Endodermal cell (in vitro differentiated cells): ENCODE measurements around the gene LRP1. TPM values are rescaled to one million over a fixed set of nuclear protein-coding genes. Genes with fewer than 3 reads are reported as not detected.

ENCODE experiments used
- DNase-seq: peaks from one replicate; pipeline ENCODE4 v3.0.0-alpha.2; 2017
- H3K27ac ChIP-seq: 2 replicates; pipeline ENCODE4 v1.5.1; 2013; ENCODE audit warnings: mild to moderate bottlenecking, low read depth, low read length, moderate library complexity
- H3K27me3 ChIP-seq: 2 replicates; pipeline ENCODE4 v1.6.1; 2013; ENCODE audit warnings: mild to moderate bottlenecking, low read length, moderate library complexity; ENCODE audit not compliant: insufficient read depth, control insufficient read depth, poor library complexity, severe bottlenecking
- H3K36me3 ChIP-seq: 2 replicates; pipeline ENCODE4 v1.7.0; 2013; ENCODE audit warnings: mild to moderate bottlenecking, low read length, moderate library complexity; ENCODE audit not compliant: control insufficient read depth, insufficient read depth
- H3K4me1 ChIP-seq: one replicate; pipeline ENCODE4 v1.7.0; 2013; ENCODE audit warnings: low read length; ENCODE audit not compliant: control insufficient read depth, insufficient read depth
- H3K4me3 ChIP-seq: 2 replicates; pipeline ENCODE4 v1.5.1; 2013; ENCODE audit warnings: mild to moderate bottlenecking, low read length, moderate library complexity
- H3K9ac ChIP-seq: 2 replicates; pipeline ENCODE4 v1.6.1; 2013; ENCODE audit warnings: mild to moderate bottlenecking, low read length, moderate library complexity; ENCODE audit not compliant: poor library complexity, severe bottlenecking; ENCODE audit errors: extremely low read depth
- H3K9me3 ChIP-seq: 2 replicates; pipeline ENCODE4 v1.6.1; 2013; ENCODE audit warnings: mild to moderate bottlenecking, low read length, moderate library complexity; ENCODE audit not compliant: control insufficient read depth
- H3K27ac Mint-ChIP-seq: 2 replicates; pipeline ENCODE4 v1.8.0; 2020; ENCODE audit warnings: mixed read lengths
- H3K27me3 Mint-ChIP-seq: 2 replicates; pipeline ENCODE4 v1.8.0; 2021; ENCODE audit warnings: mild to moderate bottlenecking, mixed read lengths; ENCODE audit not compliant: insufficient read depth
- H3K36me3 Mint-ChIP-seq: 2 replicates; pipeline ENCODE4 v1.8.0; 2020; ENCODE audit warnings: low read depth, mixed read lengths
- H3K4me1 Mint-ChIP-seq: 2 replicates; pipeline ENCODE4 v1.8.0; 2020; ENCODE audit warnings: mixed read lengths
- H3K4me3 Mint-ChIP-seq: 2 replicates; pipeline ENCODE4 v1.8.0; 2020; ENCODE audit warnings: mild to moderate bottlenecking, moderate library complexity, mixed read lengths
- H3K9me3 Mint-ChIP-seq: 2 replicates; pipeline ENCODE4 v1.8.0; 2020; ENCODE audit warnings: mild to moderate bottlenecking, mixed read lengths
- WGBS, 2 experiments: methylation state at CpG; one replicate each; pipeline versions ENCODE4 v1.1.5 to v1.1.7; 2013; ENCODE audit warnings: missing lambda C conversion rate in 2 of 2, mixed read lengths in 1 of 2; ENCODE audit not compliant: insufficient coverage in 1 of 2, insufficient read length in 1 of 2; 5-methylcytosine and 5-hydroxymethylcytosine counted together
- total RNA-seq, 2 donors: library from RNA; stranded (reverse); fragmentation: NEBNext Ultra II Directional in 1 of 2; extraction: Animal tissue kit (Norgen Biotek cat#: 25700) in 1 of 2; gene quantifications; 2 replicates in 1 of 2; 3 replicates in 1 of 2; pipeline ENCODE4 v1.2.1, GENCODE V29; 2021
- TF ChIP-seq, protein P1 (sequence below): fragments of 200-600 bp; sonication (generic); conservative IDR thresholded peaks from 2 replicates; pipeline ENCODE4 v1.5.0; 2021; ENCODE audit warnings: antibody characterized with exemption, mild to moderate bottlenecking

The LRP1 gene
- total RNA-seq, 2 donors from 2014 or later: 74.5 to 87.7 TPM

DNA sequence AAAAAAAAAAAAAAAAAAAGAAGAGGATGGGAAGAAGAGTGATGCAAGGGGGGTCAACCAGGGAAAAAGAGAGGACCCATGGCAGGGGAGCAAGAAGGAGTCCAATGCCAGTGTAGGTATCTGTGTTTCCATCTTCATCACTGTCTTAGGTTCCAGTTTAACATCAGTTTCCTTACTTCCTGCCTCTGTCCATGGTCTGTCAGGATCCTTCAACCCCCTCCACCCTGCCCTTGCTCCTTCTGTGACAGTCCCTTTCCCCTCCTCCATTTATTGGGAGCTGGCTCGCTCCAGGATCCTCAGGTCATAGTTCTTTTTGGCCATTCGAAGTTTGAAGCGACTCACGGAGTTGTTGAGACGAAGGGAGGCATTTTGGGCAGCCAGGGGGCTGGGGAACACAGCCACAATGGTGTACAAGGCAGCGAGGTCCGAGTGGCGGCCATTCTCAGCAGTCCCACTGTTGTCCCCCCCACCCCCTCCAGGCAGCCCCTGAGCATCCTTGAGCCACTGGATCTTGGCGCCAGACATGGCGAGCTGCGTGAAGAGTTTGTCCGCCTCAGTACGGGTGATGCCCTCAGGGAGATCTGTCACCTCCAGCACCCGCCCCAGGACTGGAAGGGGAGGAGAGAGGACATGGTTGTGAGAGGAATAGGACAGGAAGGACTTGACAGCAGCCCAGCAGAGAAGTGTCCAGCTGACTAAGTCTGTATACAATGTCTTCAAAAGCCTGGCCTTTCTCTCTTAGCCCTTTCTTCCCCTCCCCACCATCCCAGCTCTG lies 126.4 kb downstream of the LRP1 start:
- peaks cover 43% of the 10 kb centered on the region for H3K36me3 ChIP-seq
- DNase-seq: no peak
- H3K9ac ChIP-seq: no peak overlapping the region
- H3K9me3 ChIP-seq: no peaks in the 10 kb centered on the region
- WGBS, 2 experiments: 98 to 99% methylated on average over 10 to 14 of the region's 14 CpGs
- Mint-ChIP-seq H3K4me3 (no peak overlapping the region), H3K27me3 (no peaks in the 10 kb centered on the region), H3K4me1 (no peaks in the 10 kb centered on the region), H3K9me3 (no peaks in the 10 kb centered on the region), H3K36me3 (peaks cover 38% of the 10 kb centered on the region), H3K27ac (no peak overlapping the region)
- H3K27me3 ChIP-seq: no peaks in the 10 kb centered on the region
- H3K4me3 ChIP-seq: no peak overlapping the region
- TF ChIP-seq, protein P1, sequence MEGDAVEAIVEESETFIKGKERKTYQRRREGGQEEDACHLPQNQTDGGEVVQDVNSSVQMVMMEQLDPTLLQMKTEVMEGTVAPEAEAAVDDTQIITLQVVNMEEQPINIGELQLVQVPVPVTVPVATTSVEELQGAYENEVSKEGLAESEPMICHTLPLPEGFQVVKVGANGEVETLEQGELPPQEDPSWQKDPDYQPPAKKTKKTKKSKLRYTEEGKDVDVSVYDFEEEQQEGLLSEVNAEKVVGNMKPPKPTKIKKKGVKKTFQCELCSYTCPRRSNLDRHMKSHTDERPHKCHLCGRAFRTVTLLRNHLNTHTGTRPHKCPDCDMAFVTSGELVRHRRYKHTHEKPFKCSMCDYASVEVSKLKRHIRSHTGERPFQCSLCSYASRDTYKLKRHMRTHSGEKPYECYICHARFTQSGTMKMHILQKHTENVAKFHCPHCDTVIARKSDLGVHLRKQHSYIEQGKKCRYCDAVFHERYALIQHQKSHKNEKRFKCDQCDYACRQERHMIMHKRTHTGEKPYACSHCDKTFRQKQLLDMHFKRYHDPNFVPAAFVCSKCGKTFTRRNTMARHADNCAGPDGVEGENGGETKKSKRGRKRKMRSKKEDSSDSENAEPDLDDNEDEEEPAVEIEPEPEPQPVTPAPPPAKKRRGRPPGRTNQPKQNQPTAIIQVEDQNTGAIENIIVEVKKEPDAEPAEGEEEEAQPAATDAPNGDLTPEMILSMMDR: no peak
- H3K4me1 ChIP-seq: no peaks in the 10 kb centered on the region
- no peak overlapping the region for H3K27ac ChIP-seq

DNA sequence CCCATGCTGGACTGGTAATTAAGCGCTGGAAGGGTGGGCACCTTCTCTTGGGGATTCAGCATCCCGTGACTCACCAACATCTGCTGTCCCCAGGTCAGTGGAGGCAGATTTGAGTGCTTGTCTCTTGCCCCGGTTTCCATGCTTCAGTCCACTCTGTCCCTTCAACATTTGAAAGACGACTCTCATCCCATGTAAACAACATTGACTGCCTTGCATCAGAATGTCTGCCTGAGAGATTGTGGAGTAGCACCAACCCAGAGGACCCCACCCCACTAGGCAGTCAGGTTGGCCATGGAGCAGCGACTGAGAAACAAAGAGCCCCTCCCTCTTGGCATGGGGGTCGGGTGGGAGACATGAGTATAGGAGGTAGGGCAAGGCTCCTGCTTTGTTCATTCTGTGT lies 127.6 kb downstream of the LRP1 start:
- Mint-ChIP-seq H3K4me3 (no peak overlapping the region), H3K4me1 (peaks cover 8% of the 10 kb centered on the region), H3K27ac (no peak overlapping the region), H3K27me3 (no peaks in the 10 kb centered on the region), H3K9me3 (no peaks in the 10 kb centered on the region), H3K36me3 (peaks cover 45% of the 10 kb centered on the region)
- Histone ChIP-seq H3K9ac (no peak overlapping the region), H3K4me3 (no peak overlapping the region), H3K27me3 (no peaks in the 10 kb centered on the region), H3K27ac (no peak overlapping the region), H3K36me3 (peaks cover 46% of the 10 kb centered on the region), H3K9me3 (no peaks in the 10 kb centered on the region), H3K4me1 (peaks cover 8% of the 10 kb centered on the region)
- TF ChIP-seq, protein P1: no peak
- no peak for DNase-seq
- 93 to 100% methylated on average over 2 to 6 of the region's 6 CpGs for WGBS, 2 experiments

DNA sequence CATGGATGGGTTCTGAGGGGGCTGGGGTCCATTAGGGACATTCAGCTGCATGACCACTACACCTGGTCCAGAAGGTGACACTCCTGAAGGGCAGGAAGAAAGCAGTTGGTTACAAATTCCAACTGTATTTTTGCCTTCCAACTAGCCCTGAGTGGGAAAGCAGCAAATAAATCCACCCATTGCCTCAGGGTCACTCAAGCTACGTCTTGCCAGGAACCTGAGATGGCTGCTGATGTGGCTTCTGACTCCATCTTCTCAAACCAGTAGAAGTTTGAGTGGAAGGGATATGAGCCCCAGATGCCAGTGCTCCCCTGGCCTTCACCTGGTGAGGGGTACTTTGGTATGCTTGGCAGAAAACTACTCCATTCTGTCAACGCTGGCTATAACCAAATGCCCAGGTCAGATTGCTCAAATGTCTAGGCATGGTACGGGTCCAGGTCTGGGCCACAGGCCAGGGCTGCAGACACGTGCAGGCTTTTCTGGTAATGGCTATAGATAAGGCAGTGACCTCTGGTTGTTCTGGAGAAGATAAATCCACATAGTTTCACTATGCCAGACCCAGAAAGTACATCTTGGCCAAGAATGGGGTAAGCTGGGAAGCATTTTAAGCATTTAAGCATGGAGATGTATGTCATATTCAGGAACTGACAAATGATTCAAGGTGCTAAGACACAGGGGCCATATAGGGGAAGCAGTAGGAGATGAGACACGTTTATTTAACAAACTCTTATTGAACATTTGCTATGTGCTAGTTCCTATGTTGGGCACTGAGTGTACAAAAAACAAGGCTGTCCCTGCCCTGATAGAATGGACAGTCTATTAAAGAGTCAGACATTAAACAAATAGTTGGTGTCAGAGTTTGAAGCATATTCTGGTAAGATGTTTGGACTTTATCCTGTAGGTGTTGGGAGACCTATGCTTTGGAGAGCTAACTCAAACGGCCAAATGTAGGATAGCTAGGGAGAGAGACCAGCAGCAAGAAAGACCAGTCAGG lies 131.0 kb downstream of the LRP1 start:
- Histone ChIP-seq H3K4me1 (peaks cover 21% of the 10 kb centered on the region), H3K9me3 (no peaks in the 10 kb centered on the region), H3K27ac (no peak overlapping the region), H3K36me3 (peaks cover 43% of the 10 kb centered on the region), H3K27me3 (no peaks in the 10 kb centered on the region), H3K9ac (no peak overlapping the region), H3K4me3 (no peak overlapping the region)
- DNase-seq: no peak
- peaks cover 43% of the 10 kb centered on the region for H3K36me3 Mint-ChIP-seq
- peaks cover 30% of the 10 kb centered on the region for H3K4me1 Mint-ChIP-seq
- H3K9me3 Mint-ChIP-seq: no peaks in the 10 kb centered on the region
- H3K4me3 Mint-ChIP-seq: no peak overlapping the region
- no peak overlapping the region for H3K27ac Mint-ChIP-seq
- H3K27me3 Mint-ChIP-seq: no peaks in the 10 kb centered on the region
- WGBS, 2 experiments: 87 to 96% methylated on average over 5 to 6 of the region's 6 CpGs
- TF ChIP-seq, protein P1: no peak
